ENCODE data around the gene PSMD1.

PSMD1 gene

DNA sequence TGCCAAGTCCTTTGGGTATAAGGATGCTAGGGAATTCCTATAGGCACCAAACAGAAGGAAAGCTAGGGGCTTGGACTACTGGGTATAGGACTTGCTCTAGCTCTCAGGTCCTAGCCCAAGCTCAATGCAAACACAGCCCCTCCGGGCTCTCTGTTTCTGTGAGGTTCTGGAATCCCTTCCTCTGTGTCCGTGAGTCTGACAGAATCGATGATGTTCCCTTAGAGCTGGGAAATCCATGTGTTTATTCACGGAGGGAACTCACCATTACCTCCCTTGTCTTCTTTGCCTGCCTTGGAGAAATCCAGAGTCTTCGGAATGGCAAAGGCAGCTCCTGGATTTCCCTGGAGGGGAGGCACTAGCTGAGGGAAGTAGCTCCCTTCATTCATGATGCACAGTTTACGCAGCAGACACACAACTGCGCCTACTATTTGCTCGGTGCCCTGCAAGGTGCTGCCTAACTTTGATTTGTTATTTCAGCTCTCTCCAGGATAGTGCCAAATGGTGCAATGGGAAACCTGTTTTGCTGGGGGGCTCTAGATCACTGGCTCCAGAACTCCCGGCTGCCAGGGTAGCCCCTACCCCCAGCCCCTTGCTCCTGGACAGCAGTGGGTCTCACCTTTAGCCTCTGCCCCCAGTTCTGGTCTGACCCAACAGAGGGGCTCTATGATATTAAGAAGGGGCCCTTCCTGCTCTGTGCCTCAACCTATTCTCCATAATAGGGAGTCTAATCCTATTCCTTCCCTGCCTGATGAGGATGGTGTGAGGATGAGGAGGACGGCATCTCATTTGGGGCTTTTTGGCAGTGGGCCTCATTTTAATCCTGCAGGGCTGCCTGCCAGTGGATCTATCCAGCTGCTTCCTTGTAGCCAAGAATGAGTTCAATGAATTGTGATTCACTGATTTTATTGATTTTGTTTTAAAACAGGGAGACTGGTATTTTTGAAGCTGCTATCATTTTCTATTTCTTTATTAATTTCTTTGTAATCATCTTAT lies 8.4 kb upstream of the PSMD1 start:
- no peak for DNase-seq (ENCODE audit: low spot score)
- TF ChIP-seq, protein P1, sequence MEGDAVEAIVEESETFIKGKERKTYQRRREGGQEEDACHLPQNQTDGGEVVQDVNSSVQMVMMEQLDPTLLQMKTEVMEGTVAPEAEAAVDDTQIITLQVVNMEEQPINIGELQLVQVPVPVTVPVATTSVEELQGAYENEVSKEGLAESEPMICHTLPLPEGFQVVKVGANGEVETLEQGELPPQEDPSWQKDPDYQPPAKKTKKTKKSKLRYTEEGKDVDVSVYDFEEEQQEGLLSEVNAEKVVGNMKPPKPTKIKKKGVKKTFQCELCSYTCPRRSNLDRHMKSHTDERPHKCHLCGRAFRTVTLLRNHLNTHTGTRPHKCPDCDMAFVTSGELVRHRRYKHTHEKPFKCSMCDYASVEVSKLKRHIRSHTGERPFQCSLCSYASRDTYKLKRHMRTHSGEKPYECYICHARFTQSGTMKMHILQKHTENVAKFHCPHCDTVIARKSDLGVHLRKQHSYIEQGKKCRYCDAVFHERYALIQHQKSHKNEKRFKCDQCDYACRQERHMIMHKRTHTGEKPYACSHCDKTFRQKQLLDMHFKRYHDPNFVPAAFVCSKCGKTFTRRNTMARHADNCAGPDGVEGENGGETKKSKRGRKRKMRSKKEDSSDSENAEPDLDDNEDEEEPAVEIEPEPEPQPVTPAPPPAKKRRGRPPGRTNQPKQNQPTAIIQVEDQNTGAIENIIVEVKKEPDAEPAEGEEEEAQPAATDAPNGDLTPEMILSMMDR (IDR thresholded peaks at IDR 0.05; ENCODE audit: borderline replicate concordance, control extremely low read depth, extremely low read depth, insufficient read depth, missing control alignments) = no peak
- in situ Hi-C loops (cut with MboI; ENCODE audit: low sequenced_read_pairs, unreplicated experiment) = no loop called here

DNA sequence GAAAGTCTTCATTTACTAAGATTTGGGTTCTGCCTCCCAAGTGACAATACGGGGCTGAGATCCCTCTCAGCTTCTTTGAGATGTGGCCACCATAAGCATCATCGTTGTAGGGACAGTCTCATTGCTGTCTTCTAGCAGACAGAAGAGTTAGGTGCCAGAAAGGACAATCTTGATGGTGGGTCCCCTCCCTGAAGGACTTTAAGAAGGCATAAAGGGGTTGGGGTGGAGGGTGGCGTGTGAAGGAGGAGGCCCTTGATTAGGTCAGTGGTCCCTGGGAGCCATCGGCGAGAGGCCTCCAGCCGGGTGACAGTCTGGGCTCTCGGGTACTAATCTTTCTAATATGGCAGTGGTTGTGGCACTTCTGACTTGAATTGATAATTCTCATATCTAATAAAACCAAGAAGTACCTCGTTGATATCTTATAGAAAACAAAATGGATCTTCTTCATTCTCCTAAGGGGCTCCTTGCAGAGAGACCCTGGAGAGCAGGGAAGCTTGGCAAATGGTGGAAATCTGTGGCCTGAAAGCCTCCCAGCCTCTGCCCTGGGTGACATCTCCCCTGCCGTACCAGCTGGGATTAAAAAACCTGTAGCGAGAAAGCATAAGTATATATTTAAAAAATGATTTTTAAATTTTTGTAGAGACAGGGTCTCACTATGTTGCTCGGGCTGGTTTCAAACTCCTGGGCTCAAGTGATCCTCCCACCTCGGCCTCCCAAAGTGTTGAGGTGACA lies 7.2 kb upstream of the PSMD1 start:
- DNase-seq (ENCODE audit: low spot score) = no peak
- in situ Hi-C loops (cut with MboI; ENCODE audit: low sequenced_read_pairs, unreplicated experiment) = no loop called here
- TF ChIP-seq, protein P1 (IDR thresholded peaks at IDR 0.05; ENCODE audit: borderline replicate concordance, control extremely low read depth, extremely low read depth, insufficient read depth, missing control alignments) = no peak

DNA sequence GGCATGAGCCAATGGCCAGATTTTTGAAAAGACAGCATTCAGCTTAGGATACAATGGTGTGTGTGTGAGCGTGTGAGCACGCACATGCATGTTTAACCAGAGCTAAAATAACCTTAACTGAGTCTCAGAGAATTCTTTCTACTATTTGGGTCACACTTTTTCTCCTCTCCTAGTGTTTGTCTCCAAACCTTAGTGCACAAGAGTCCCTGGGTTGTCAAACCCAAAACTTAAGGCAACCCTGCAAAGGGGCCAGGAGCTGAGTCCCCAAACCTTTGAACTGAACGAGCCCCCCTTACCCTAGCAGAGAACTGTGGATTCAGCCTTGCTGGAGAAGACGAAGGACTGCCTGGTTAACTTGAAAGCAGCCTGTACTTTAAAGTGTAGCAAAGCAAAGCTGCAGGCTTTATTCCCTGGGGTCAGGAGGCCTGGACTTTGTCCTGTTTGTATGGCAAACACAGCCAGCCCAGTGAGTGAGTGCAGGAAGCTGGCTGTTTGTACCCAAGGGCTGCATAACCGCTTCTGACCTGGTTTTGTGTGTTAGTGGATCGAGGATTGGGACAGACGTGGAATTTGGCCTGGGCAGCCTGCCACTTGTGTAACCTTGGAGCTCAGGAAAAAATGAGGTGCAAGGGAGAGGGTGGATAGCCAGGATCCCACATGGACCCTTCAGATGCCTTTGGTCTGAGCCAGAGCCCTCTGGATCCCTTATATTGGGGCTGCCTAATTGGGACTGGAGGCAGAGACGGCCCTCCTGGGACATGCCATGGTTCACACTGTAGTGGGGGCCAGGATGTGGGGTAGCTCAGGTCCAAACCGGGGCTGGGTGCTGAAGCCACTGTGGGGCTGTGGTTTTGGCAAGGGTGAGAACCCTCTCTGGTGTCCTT lies 6.4 kb upstream of the PSMD1 start:
- DNase-seq (ENCODE audit: low spot score) = no peak
- in situ Hi-C loops (cut with MboI; ENCODE audit: low sequenced_read_pairs, unreplicated experiment) = no loop called here
- TF ChIP-seq, protein P1 (IDR thresholded peaks at IDR 0.05; ENCODE audit: borderline replicate concordance, control extremely low read depth, extremely low read depth, insufficient read depth, missing control alignments) = no peak

DNA sequence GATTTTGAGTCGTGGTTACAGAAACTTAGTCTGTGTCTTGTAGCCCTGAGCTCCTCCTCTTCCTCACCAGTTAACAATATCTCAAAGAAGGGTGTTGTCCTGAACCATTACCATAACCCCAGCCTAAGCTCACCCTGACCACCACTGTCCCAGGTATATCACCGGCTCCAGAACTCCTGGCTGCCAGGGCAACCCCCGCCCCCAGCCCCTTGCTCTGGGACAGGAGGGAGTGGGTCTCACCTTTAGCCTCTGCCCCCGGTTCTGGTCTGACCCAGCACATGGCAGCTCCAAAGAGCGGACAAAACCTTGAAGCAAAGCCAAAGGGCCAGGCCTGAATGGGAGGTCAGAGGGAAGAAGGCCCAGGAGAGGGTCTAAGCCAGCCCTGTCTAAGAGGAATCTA lies 5.6 kb upstream of the PSMD1 start:
- in situ Hi-C loops (cut with MboI; ENCODE audit: low sequenced_read_pairs, unreplicated experiment) = no loop called here
- TF ChIP-seq, protein P1 (IDR thresholded peaks at IDR 0.05; ENCODE audit: borderline replicate concordance, control extremely low read depth, extremely low read depth, insufficient read depth, missing control alignments) = no peak
- DNase-seq (ENCODE audit: low spot score) = no peak

DNA sequence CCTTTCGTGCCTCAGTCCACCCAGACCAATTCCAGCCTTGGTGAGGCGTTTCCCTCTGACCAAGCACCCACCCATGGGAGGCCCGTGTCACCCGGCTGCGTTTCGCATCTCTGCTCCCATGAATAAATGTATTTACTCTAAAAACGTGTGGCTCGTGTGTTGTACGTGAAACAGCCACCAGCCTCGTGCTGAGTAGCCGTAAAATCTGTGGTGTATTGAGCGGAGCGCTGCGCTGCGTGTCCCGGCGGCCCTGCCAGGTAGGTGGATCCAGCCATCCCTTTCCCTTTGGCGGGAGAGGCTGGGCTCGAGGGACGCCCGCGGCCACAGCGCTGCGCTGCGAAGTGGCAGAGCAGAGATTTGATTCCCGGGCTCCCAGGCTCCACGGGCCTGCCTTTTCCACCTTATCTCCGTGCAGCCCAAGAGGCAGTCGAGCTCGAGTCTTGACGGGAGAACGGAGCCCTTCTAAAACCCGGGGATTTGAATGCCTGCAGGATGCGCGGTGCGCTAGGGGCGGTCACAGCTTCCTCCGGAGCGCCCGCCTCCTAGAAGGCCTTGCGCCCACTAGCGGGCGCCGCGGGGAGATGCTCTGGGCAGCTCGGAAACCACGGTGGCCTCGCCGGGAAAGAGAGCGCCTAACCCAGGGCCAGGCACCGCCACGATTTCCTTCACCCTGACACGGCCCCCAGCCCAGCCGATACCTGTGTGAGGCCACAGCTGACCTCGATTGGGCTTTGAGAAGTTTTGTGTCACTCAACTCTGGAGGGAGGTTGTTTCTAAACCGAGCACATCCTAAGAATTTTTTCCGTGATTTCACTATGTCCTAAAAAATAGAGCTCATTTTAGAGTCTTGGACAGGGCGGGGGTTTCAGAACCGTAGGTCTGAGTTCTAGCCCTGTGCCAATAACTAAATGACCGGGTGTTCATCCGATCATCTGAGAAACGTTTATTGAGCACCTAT lies 3.9 kb upstream of the PSMD1 start:
- in situ Hi-C loops (cut with MboI; ENCODE audit: low sequenced_read_pairs, unreplicated experiment) = no loop called here
- TF ChIP-seq, protein P1 (IDR thresholded peaks at IDR 0.05; ENCODE audit: borderline replicate concordance, control extremely low read depth, extremely low read depth, insufficient read depth, missing control alignments) = peak; percentile 94
- DNase-seq (ENCODE audit: low spot score) = peak; percentile 92
